ENCODE results near the gene FXR2. TPM values are rescaled to one million over a fixed set of nuclear protein-coding genes. Genes with fewer than 3 reads are reported as not detected.

FXR2 gene
- total RNA-seq, 1 donor from 2014 or later: 44.2 TPM

DNA sequence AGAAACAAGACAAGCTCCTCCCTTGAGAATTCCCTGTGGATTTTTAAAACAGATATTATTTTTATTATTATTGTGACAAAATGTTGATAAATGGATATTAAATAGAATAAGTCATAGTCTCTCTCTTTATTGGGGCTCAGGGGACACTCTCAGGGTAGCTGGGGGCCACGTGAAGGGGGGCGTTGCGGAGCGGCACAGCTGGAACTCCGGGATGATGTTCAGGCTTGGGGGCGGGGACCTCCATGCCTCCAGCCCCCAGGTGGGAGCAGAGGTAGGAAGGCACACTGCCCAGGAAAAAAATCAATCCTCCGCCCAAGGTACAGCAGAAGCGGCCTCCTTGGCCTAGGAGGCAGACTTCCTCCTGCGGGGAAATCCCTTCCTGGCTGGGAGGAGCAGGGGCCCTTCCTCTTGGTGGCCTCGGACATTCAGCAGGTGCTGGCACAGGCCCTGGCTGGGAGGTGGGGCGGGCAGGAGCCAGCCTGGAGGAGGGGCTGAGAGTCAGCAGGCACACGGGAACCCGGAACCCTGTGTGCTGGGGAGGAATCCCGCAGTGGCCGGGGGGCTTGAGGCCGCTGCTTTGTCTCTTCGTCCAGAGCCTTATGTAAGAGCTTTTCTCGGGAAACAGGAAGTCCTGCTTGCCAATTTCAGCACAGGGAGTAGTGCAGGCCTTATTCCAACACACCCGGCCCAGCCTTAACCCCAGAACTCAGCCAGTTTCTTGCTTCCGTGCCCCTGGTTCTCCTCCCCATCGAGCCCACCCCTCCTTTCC, 56.7 kb downstream of the FXR2 start:
- Mint-ChIP-seq H3K4me3 (peak overlapping the region; percentile 80), H3K27me3 (no peaks in the 10 kb centered on the region), H3K9me3 (no peaks in the 10 kb centered on the region), H3K4me1 (ENCODE audit: unreplicated experiment) (peaks cover 46% of the 10 kb centered on the region), H3K36me3 (peaks cover 4% of the 10 kb centered on the region), H3K27ac (peak overlapping the region; percentile 92)
- TF ChIP-seq, protein P1, sequence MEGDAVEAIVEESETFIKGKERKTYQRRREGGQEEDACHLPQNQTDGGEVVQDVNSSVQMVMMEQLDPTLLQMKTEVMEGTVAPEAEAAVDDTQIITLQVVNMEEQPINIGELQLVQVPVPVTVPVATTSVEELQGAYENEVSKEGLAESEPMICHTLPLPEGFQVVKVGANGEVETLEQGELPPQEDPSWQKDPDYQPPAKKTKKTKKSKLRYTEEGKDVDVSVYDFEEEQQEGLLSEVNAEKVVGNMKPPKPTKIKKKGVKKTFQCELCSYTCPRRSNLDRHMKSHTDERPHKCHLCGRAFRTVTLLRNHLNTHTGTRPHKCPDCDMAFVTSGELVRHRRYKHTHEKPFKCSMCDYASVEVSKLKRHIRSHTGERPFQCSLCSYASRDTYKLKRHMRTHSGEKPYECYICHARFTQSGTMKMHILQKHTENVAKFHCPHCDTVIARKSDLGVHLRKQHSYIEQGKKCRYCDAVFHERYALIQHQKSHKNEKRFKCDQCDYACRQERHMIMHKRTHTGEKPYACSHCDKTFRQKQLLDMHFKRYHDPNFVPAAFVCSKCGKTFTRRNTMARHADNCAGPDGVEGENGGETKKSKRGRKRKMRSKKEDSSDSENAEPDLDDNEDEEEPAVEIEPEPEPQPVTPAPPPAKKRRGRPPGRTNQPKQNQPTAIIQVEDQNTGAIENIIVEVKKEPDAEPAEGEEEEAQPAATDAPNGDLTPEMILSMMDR (conservative IDR thresholded peaks at IDR 0.05): no peak
- no peak for DNase-seq (ENCODE audit: extremely low spot score, unreplicated experiment)

DNA sequence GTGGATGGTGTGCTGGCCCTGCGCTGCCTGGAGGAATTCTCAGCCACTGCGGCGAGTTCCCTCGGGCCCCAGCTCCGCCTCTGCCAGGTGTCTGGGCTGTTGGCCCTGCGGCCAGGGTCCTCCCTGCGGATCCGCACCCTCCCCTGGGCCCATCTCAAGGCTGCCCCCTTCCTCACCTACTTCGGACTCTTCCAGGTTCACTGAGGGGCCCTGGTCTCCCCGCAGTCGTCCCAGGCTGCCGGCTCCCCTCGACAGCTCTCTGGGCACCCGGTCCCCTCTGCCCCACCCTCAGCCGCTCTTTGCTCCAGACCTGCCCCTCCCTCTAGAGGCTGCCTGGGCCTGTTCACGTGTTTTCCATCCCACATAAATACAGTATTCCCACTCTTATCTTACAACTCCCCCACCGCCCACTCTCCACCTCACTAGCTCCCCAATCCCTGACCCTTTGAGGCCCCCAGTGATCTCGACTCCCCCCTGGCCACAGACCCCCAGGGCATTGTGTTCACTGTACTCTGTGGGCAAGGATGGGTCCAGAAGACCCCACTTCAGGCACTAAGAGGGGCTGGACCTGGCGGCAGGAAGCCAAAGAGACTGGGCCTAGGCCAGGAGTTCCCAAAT, 57.4 kb downstream of the FXR2 start:
- TF ChIP-seq, protein P1 (conservative IDR thresholded peaks at IDR 0.05): no peak
- Mint-ChIP-seq H3K27ac (no peak overlapping the region), H3K9me3 (no peaks in the 10 kb centered on the region), H3K36me3 (no peaks in the 10 kb centered on the region), H3K4me3 (no peak overlapping the region), H3K4me1 (ENCODE audit: unreplicated experiment) (peaks cover 41% of the 10 kb centered on the region), H3K27me3 (no peaks in the 10 kb centered on the region)
- DNase-seq (ENCODE audit: extremely low spot score, unreplicated experiment): no peak

DNA sequence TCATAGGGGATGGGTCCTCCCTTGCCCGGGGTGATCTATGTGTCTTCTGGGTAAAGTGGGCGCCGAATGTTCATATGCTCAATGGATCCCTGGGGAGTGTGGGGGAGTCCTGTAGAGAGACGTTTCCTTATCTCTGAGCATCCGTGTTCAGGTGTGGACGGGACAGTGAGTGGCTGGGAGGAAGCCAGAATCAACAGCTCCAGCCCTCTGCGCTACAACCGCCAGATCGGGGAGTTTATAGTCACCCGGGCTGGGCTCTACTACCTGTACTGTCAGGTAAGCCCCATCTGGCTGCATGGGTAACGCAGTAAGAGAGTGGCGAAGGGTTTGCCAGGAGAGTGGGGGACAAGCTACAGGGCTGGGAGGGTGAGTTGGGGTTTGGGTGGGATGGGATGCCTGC, 58.1 kb downstream of the FXR2 start:
- Mint-ChIP-seq H3K27me3 (no peaks in the 10 kb centered on the region), H3K4me1 (ENCODE audit: unreplicated experiment) (peaks cover 41% of the 10 kb centered on the region), H3K27ac (no peak overlapping the region), H3K36me3 (no peaks in the 10 kb centered on the region), H3K4me3 (no peak overlapping the region), H3K9me3 (no peaks in the 10 kb centered on the region)
- TF ChIP-seq, protein P1 (conservative IDR thresholded peaks at IDR 0.05): no peak
- DNase-seq (ENCODE audit: extremely low spot score, unreplicated experiment): no peak

DNA sequence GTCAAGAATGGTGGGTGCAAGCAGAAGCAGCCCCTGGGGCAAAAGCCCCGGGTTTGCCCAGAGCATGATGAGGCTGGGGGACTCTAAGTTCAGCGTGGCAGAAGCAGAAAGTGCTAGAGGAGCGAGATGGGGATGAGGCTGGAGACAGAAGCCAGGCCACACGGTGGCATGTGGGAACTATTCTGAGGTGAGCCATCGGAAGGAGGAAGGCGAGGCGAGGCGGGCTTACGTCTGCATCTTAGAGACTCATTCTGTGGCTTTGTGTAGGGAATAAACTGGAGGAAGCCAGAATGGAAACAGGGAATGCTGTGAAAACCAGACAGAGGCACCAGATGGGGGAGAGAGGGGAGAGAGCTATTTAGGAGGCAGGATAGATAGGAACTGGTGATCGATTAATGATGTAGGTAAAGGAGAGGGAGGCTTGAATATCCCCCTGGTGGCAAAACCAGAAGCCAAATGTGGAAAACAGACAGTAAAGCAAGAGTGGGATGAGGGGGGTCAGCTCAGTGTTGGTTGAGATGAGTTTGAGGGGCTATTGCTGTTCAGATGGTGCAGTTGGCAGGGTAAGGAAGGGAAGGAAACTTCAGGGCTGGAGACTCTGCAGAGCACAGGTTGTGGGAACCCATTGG, 59.3 kb downstream of the FXR2 start:
- Mint-ChIP-seq H3K4me3 (no peak overlapping the region), H3K4me1 (ENCODE audit: unreplicated experiment) (peaks cover 35% of the 10 kb centered on the region), H3K9me3 (no peaks in the 10 kb centered on the region), H3K27me3 (no peaks in the 10 kb centered on the region), H3K27ac (peak overlapping the region; percentile 53), H3K36me3 (no peaks in the 10 kb centered on the region)
- no peak for DNase-seq (ENCODE audit: extremely low spot score, unreplicated experiment)
- TF ChIP-seq, protein P1 (conservative IDR thresholded peaks at IDR 0.05): peak; percentile 45

DNA sequence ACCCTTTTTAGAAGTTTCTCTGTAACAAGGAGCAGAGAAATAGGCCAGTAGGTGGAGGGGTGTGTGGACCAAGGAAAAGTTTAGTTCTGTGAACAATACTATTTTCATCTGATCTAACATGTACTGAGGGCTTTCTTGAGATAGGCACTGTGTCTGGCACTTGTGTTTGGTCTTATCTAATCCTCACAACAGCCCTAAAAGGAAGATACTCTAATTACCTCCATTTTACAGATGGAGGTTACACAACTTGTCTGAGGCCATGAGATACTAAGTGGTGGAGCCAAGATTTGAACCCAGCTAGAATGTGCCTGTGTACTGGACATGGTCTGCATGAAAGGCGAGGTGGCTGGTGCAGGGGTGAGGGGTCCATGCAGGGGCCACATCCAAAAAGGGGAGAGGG, 61.3 kb downstream of the FXR2 start:
- TF ChIP-seq, protein P1 (conservative IDR thresholded peaks at IDR 0.05): no peak
- no peak overlapping the region for H3K4me3 Mint-ChIP-seq
- H3K27me3 Mint-ChIP-seq: peaks cover 1% of the 10 kb centered on the region

More for the DNA sequence above, 61.3 kb downstream of the FXR2 start:
- peaks cover 25% of the 10 kb centered on the region for H3K4me1 Mint-ChIP-seq (ENCODE audit: unreplicated experiment)
- no peak for DNase-seq (ENCODE audit: extremely low spot score, unreplicated experiment)
- no peaks in the 10 kb centered on the region for H3K36me3 Mint-ChIP-seq
- H3K27ac Mint-ChIP-seq: no peak overlapping the region
- H3K9me3 Mint-ChIP-seq: no peaks in the 10 kb centered on the region

All from type B pancreatic cell (in vitro differentiated cells).